Astrocyte of the hippocampus (primary cell): ENCODE measurements around the gene ATP10B.

Experiments
- DNase-seq: peaks from one replicate; pipeline ENCODE4 v3.0.0; 2011; ENCODE audit warnings: low read depth, low spot score

The ATP10B gene

DNA sequence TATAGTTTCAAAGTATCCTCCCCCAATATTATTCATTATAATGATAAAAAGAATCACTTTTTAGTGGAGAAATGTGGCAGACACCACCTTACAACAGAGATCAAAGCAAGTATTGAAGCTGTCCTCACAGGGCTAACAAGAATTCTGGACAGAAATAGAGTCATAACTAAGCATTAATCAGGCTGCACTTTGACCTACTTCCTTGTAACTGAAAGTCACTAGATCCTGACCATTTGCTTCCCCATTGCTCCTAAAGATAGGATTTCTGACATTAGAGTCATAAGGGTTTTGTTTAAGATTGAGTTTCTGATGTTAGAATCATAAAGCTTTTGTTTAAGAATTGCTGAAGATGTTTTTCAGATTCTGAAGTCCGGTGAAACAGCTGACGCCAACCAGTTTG lies 159.7 kb downstream of the ATP10B start:
- no peak for DNase-seq

DNA sequence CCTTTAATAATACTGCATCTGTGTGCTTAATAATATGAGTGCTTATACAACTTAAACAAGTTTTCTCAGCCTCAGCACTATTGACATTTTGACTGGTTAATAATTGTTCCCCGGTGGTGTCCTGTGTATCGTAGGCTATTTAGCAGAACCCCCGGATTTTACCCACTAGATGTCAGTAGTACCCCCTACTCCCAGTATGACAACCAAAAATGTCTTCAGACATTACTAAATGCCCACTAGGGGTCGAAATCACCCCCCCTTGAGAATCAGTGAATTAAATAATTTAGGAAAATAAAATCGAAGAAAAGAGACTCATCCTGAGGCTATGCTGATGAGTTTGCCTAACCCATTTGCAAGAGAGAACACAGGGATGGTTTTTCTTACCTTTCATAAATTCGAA lies 166.3 kb downstream of the ATP10B start:
- peak; percentile 3 for DNase-seq

DNA sequence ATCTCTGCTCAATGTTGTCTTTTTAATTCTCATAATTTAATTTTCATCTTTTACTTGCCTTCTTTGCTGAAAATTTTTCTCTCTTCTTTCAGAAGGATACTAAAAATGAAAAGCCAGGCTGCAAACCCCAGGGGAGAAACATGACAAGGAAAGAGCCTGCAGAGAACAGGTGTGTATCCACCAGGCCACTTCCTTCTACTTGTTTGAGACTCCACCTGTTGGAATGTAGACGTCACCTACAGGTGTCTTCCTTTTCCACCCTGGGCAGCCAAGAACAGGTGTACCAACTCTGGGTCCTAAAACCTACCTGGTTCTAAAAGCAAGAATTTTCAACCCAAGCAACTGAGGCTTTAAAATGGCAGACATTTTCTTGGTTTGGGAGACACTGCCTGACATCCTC lies 166.8 kb downstream of the ATP10B start:
- no peak for DNase-seq

DNA sequence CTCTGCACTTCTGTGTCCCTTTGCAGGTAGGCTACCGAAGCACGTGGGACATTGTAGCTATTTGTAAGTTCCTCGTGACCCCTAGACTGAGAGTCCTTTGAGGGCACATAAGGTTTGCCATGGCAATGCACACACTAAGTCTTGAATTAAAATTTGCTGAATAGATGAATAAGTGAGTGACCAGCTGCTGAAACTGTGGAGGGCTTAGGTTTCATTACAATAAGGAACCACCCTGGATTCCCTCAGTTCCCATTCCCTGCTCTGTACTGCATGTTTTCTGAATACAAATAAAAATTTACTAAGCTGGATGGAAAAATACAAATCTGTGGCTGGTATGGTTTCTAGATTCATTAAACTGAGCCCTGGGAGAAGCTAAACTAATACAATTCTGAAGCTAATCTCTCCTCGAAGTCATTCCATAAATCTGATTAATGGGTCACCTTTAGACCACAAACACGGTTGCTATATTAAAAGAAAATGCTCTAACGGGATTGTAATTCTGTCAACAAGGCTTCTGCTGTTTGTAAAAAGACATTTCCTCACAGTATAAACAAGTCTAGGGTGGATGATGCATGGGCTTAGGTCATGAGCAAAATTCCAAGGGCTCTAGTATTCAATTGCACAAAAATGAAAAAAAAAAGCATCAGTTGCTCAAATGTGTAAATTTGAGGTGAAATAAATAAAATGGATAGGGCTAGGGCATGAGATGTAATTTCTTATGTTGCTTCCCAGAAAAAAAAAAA lies 172.3 kb downstream of the ATP10B start:
- no peak for DNase-seq

DNA sequence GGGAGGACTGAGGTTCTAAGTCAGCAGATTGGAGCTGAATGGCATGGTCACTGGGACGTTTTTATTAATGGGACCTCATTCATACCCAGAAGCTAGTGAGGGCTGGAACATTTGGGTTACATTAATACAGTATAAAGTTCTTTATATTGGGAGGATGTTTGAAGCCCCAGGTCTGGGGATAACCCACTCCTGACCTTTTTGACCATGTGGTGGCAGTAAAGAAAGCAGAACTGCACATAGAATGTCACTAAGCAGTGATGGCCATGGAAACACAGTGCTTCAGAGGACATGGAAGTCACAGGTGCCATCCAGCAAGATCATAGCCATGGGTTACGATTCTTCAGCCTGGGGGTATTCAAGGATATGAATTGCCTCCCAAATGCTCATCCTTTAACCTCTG lies 176.0 kb downstream of the ATP10B start:
- no peak for DNase-seq

DNA sequence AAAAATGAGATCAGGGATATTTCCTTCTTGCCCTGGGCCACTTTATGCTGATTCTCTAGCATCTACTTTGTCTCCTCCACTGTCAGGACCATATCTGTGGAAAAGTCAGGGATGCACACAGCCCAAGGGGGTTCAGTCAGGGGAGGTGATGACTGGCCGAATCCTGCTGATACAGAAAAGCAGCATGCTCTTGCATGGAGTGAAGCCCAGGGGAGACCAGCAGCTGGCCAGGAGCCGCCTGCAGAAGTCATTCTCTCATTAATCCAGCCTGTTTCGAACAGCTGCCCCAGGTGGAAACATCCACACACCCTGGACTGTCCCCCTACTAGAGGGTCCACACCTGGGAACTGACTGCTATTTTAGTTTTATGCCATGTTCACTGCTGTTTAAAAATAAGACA lies 177.1 kb downstream of the ATP10B start:
- DNase-seq: no peak

DNA sequence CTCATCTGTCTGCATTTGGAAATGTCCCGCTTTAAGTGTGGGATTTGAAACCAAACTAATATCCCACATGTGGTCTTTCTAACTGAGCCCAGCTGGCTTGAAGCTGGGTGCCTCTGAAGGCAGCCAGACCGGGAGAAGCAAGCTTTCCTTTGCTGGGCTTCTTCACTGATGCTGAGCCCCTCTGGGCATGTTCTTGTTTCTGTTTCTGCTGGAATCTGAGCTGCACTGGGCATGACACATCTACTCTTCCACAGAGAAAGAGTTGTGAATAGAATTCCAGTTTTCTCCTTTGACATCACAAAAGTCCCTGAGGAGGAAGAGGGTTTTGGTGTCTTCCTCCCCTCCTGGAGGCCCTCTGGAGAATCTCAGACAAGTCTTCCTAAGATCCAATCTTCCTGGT lies 179.5 kb downstream of the ATP10B start:
- no peak for DNase-seq

DNA sequence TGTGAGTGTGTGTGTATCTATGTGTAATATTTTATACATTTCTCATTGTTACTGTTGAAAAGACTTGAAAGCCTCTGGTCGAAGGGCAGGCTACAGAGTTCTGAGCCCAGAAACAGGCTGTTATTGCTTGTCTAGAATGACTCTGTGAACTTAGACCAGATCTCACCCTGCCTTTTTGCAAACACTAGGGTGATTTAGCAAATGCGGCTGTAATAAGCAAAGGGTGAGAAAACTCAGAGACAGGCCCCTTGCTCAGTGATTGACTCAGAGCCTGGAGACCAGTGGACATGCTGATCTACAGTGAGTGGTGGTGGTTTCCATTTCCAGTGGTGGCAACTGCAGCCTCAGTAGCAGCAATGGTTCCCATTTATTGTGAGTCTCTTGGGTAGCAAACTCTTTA lies 183.7 kb downstream of the ATP10B start:
- no peak for DNase-seq

DNA sequence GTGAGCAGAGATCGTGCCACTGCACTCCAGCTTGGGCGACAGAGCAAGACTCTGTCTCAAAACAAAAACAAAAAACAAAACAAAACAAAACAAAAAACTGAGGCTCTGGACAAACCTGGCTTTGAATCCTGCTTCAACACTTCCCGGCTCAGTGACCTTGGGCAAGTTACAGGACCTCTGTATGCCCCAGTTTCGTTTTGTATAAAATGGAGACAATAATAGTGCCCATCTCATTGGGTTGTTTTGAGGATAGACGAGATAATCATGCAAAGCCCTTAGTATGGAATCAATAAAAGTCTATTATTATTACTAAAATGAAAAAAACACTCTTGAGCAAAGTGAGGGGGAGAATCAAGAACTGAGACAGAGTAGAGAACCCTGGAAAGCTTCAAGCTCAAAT lies 184.9 kb downstream of the ATP10B start:
- DNase-seq: no peak

DNA sequence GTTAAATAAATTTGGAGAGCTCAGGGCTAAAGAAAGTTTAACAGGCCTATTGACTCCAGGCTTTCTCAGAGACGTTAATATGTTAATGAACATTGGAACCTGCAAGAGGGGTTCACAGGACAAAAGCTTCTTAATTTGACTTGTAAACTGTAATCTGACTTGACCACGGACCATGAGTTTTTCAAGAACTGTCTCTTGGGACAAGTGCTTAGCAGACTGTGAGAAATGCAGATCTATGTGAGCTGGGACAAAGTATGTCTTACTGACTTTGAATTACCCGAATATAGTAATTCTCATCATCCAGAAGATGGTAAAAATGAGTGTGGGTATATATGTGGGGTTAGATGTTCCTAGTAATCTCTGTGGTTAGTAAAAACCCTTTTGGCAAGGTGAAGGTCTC lies 186.6 kb downstream of the ATP10B start:
- DNase-seq: no peak

DNA sequence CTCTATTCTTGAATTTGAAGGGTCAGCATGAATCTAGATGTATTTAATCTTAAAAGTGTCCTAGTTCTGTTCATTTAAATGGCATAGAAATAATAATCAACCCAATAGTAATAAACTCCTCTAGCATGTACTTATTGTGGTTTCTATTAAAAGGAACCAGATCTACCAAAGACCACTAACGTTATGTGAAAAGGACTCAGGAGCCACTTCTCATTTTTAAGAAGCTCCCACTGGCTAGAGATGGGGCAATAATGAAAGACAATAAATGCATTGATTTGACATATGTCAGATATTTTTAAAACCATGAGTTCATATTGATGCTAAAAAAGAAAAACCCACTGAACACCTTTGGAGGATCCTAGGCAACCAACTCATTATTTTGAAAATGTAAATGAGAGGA lies 191.9 kb downstream of the ATP10B start:
- no peak for DNase-seq

DNA sequence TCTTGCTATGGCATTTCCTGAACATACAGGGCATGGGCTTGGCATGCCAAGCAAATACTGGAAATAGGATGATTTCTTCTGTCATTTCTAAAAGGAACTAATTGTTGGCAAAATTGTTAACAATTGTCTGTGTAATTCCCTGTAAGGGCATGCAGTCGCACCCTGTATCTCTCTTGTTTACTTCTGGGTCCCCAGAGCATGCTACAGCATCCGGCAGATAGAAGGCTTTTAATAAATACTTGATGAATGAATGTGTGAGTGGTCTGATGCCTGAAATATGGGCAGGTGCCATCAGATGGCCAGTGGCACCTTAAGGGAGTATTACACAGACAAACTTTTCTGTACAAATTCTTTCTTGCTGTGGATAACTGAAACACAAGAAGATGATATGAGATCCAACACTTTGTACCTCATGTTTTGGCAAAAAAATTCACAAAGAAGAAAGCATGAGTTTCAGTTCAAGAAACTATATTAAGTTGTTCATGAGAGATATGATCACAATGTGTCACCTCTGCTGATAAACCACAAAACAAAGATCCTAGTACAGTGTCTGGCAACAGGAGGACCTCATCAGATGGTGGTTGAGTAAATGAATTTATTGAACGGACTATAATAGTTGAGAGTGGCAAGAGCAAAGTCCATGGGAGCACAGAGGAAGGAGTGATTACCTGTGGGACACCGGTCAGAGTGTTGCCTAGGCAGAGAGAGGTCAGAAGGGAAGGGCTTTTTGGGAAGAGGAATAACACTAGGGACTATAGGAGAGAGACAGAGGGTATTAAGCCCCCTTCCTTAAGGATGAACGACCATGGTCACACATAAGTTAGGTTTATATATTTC lies 194.2 kb downstream of the ATP10B start:
- no peak for DNase-seq

DNA sequence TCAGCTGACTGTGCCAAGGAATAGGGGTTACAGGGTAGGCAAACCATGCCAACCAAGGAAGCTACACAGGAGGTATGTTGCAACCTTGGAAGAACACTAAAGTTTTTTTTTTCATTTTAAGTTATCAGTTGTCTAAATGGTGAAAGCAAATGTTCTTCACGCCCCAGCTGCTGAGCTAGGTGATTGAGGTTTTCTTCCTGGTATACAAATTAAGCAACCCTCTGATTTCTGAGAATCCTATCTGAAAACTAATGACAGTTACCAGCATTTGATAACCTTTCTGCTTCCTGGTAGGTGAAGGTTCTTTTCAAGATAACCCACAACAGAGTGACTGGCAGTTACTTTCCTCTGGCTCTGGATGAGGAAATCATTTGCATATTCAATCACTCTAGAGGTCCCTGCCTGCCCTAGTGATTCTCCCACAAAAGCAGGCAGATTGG lies 194.9 kb downstream of the ATP10B start:
- no peak for DNase-seq

DNA sequence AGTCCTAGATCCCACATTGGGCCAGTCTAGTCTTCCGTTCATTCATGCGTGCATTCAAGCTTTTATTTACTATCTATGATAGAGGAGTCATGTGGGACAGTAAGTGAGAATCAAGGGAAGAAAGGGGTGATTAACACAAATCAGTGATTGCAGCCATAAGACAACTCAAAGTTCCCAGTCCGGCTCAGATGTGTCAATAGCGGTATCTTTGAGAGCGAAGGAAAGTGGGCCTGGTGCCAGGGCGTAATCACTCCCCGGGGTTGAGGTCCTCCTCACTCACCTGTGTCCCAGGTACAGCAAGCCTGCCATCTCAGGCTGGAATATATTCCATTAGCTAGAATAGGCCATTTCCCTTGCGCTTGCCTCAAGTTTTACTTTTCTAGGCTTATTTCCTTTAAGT lies 196.3 kb downstream of the ATP10B start:
- DNase-seq: no peak

DNA sequence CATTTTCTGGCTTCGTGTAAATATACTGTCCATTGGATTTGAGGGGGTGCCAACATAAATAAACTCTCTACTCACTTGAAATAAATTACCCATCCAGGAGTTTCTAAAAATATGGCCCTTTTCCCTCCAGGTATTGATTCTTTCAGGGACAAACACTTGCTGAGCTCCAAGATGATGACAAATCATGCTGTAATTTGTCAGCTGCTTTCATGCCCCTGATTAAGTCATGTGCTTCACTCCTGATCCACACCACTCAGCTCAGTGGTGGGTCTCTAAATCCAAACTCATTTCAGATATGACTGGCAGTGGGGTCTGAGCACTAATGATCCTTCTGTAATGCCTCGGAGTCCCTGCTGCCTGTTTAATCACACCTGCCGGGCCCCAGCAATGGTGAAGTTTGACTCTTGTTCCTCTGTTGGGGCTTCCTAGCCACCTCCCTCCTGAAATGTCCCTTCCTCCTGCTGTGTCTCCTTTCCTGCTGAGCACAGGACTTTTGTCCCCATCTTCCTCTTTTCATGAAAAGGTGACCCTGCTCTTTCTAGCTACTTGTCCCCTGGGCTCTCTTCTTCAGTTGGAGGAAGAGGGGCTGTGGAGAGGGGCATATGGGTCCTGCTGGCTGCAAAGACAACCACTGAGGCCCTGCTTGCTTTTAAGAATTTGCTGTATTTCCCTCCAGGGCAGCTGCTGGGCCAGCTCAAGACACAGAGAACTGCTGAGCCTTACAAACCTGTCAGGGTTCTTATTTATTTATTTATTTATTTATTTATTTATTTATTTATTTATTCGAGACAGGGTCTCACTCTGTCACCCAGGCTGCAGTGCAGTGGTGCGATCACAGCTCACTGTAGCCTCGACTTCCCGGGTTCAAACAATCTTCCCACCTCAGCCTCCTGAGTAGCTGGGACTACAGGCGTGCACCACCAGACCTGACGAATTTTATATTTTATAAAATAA lies 200.0 kb downstream of the ATP10B start:
- DNase-seq: no peak

DNA sequence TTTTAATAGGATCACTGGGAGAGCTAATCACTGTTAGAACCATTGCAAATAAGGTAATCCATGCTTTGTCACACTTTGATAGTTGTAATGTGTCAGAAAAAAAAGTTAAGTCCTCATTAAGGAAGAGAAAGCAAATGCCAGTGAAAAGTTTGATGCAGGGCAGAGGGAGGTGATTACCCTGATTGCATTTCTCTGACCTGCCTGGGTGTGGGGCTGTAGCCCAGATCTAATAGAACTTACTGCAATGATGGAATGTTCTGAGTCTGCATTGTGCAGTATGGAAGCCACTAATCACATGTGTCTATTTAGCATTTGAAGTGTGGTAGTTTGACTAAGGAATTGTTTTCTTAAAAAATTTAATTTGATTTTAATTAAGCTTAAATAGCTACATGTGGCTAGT lies 202.7 kb downstream of the ATP10B start:
- DNase-seq: no peak

DNA sequence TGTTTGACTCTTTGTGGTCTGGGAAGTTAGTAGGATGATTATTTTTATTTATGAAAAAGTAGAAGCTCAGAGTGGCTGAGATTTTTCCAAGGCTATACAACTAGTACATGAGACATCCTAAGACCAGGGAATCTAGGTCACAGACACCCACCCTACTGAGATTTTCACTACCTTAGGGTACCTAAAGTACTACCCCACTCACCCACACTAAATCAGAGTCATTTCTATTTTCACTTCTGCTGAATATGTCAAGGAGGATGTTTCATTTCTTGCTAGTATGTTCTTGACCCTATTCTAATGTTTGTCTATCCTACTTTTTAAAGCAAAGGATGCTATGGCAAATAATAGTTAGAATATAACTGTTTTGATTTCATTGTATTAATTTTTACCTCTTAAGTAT lies 206.0 kb downstream of the ATP10B start:
- no peak for DNase-seq

DNA sequence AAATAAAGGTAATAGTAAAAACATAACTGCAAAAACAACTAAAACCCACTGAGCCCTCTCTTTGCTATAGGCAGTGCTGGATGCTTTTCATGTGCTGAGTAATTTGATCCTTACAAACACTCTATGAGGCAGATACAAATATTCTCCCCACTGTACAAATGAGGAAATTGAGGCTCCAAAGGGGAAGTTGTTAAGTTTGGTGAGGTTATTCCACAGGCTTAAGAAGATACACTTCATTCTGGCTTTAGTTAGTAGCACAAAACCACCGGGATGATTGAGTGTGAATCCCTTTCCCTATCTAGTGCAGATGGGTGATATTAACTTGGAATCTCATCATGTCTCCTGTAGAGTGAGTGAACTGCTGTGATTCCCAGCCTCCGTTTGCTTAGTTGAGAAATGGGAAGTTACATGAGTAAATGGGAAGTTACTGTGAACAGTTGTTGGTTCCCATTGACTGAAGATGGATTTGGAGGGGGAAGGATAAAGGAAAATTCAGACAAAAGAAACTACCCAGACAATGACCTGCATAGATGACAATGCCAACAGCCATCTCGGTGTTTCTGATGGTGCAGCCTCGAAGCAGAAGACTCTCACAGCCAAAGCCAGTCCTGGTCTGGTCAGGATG lies 208.3 kb downstream of the ATP10B start:
- DNase-seq: no peak

DNA sequence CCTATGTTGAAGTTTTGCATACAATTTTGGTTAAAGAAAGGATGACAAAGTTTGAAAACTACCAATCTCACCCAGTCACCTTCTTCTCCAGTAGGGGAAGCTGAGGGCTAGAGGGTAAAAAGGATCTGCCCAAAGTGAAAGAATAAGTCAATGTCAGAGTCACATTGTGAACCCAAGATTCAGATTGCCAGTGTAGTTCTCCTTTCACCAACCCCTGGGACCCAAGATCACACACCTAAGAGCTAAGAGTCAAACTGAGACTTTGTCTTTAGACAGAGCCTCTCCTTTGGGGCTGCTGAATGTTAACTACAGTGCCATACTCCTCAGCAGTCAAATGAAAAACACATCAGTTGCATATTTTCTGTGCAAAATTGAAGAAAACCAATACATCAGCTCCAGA lies 210.6 kb downstream of the ATP10B start:
- no peak for DNase-seq

DNA sequence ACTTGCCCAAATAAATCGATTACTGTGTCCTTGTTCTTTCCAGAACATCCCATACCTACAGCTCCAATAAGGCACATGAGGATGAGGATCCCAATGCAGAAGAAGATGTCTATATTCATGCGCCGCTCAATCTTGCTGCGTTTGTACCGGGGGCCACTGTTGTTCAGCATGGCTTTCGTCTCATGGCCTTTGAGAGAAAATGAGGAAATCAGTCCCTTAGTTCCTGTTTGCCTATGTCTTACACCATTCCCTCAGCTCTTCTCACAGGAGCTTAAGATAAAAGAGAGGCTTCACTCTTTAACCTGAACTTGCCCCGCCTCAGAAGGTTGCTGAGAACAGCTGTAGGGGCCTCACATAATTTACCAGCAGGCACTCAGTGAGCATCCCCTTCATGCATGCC lies 211.6 kb downstream of the ATP10B start:
- DNase-seq: no peak

DNA sequence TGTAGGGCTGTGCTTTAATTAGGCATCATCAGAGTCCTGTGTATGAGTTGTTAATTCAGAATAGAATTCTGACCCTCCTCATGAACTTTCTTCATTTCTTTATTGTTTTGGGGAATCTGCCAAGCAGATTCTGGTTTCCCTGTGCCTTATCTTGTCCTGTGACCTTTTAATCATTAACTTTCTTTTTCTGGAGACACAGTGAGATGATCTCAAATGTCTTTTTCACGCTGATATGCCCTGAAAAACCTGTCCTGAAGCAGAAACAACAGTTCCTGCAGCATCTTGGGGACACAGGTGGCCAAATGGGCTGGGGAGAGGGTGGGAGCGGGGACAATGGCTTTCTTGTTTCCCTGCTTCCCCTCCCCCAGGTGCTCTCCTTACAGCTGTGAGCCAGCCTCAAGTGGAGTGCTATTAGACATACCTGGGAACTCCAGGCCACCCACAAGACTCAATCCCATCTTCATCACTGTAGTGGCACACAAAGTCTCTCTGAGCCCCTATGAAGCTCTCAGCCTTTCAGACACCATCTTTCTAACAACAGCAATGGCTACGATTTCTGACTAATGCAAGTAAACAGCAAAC lies 213.8 kb downstream of the ATP10B start:
- no peak for DNase-seq
